Eye (tissue), 1 donor: ENCODE measurements around the gene TTC28.

Source experiments
- DNase-seq: peaks from one replicate; pipeline ENCODE4 v3.0.0-alpha.2; 2015

The TTC28 gene

GRCh38 chr22:27995801-27996528, 683.7 kb downstream of the TTC28 start:
- no peak for DNase-seq

GRCh38 chr22:27994481-27995331, 684.9 kb downstream of the TTC28 start:
- no peak for DNase-seq

- no peak for DNase-seq
These were observed 685.8 kb downstream of the TTC28 start for GRCh38 chr22:27993774-27994350.

- DNase-seq = no peak
These were observed 686.4 kb downstream of the TTC28 start for GRCh38 chr22:27993201-27993635.

- no peak for DNase-seq
These were observed 687.1 kb downstream of the TTC28 start for GRCh38 chr22:27992294-27993165.

GRCh38 chr22:27991586-27992293, 687.9 kb downstream of the TTC28 start:
- DNase-seq = no peak

- peak; percentile 49 for DNase-seq
These were observed 688.8 kb downstream of the TTC28 start for GRCh38 chr22:27990879-27991278.

- no peak for DNase-seq
These were observed 689.2 kb downstream of the TTC28 start for GRCh38 chr22:27990451-27990840.

GRCh38 chr22:27989758-27990450, 689.7 kb downstream of the TTC28 start:
- DNase-seq = no peak

GRCh38 chr22:27988704-27989103, 690.9 kb downstream of the TTC28 start:
- DNase-seq = no peak

GRCh38 chr22:27987557-27987956, 692.1 kb downstream of the TTC28 start:
- DNase-seq = no peak

GRCh38 chr22:27986937-27987336, 692.7 kb downstream of the TTC28 start:
- DNase-seq = no peak

GRCh38 chr22:27986459-27986858, 693.2 kb downstream of the TTC28 start:
- DNase-seq = no peak

- DNase-seq = no peak
These were observed 694.0 kb downstream of the TTC28 start for GRCh38 chr22:27985323-27986275.

- DNase-seq = no peak
These were observed 694.9 kb downstream of the TTC28 start for GRCh38 chr22:27984723-27985122.

GRCh38 chr22:27984001-27984695, 695.5 kb downstream of the TTC28 start:
- no peak for DNase-seq

GRCh38 chr22:27983361-27983791, 696.3 kb downstream of the TTC28 start:
- DNase-seq = no peak

- DNase-seq = no peak
These were observed 696.9 kb downstream of the TTC28 start for GRCh38 chr22:27982630-27983180.

GRCh38 chr22:27982106-27982505, 697.5 kb downstream of the TTC28 start:
- DNase-seq = no peak
